Measurements from ENCODE around the gene PIP5K1C.

GRCh38 chr19:3643674-3644313, 56.5 kb downstream of the PIP5K1C start:
- TF ChIP-seq CTCF (IDR thresholded peaks at IDR 0.05; ENCODE audit: borderline replicate concordance, extremely low read depth, low read length, poor library complexity, severe bottlenecking) (no peak), EZH2 (IDR thresholded peaks at IDR 0.05; ENCODE audit: borderline replicate concordance, low read depth, low read length, severe bottlenecking) (no peak)
